Left renal pelvis (tissue), 4 donors: ENCODE results near the gene PLEKHA6. TPM values are rescaled to one million over a fixed set of nuclear protein-coding genes. Genes with fewer than 3 reads are reported as not detected.
A peak's percentile ranks its signal among the peaks of the same experiment; 100 is the strongest.
"Not testable (repeated sequence)": the region's sequence is repeated elsewhere in the genome, so short reads cannot be mapped to it uniquely, and the experiment has no call there.

Experiments
- DNase-seq, 4 donors: peaks; one replicate each; pipeline ENCODE4 v3.0.0-alpha.2; 2013; ENCODE audit warnings: low read depth in 4 of 4, low spot score in 3 of 4
- polyA plus RNA-seq, 4 donors: library from polyadenylated mRNA; unstranded; fragments of 120-200 nt; gene quantifications; one replicate each; pipeline ENCODE4 v1.2.1, GENCODE V29; 2013; ENCODE audit not compliant: insufficient read length in 4 of 4

The PLEKHA6 gene
- polyA plus RNA-seq, 4 donors: 46.1 to 55.8 (median 46.5) TPM

DNA sequence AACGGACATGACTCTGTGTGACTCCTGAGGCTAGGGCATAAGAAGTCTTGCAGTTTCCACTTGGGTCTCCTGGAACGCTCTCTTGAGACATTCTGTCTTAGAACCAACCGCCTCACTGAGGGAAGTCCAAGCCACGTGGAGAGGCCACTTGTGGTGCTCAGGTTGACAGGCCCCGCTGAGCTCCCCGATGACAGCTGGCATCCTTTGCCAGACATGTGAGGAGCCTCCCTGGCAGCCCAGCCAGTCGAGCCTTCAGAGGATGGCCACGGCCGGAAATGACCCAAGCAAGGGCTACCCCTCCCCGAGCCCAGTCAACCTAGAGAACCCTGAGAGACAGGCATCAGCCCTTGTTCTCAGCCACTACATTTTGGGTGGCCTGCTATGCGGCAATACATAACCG is 20.7 kb downstream of the PLEKHA6 start:
- no peak for DNase-seq

DNA sequence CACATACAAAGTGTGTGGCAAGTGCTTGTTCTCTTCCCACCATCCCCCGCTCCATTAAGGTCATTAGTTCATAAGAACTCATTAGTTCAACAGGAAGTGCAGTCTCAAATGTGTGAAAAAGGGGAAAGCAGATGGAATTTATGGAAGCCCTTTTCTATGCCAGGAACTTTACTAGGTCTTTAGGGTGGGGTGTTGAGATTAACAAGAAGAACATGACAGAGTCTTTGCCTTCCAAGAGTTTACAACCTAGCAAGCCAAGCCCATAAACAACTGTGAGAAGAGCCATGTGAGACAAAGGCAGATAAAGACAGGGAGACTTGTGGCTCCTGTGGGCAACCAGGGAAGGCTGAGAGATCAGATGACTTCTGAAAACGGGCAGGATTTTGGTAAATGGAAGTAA is 21.4 kb downstream of the PLEKHA6 start:
- DNase-seq: no peak

DNA sequence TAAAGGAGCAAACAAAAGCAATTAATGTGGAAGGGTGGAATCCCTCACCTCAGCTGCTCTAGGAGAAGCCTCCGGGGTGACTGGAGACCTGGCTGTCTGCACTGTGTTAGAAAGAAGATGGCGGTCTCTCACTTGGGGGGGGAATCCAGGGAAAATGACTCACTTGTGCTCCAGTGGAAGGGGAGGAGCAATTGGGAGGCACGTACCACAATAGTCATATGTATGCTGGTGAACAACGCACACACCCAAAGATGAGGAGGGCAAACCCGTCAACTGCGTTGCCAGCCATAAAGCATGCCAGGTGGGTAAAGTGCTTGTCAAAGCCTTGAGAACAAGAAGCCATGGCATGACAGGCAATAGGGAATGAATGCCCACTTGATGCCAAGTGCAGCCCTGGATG is 22.1 kb downstream of the PLEKHA6 start:
- no peak for DNase-seq

DNA sequence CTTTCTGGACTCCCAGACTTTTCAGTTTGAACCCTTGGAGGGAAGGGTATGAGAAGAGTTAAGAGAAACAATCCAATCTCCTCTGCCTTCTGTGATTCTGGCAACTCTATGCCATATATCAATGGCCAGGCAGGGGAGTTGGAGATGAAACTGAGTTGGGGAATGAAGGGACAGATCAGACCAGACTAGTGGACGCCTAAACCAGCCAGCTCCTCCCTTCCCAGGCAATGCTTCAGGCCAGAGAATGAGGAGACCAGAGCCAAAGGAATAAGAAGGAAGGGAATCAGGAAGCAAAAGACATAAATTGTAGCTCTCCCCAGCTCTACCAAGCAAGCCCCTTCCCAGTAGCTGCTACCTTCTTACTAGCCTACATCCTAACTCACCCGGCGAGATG is 22.7 kb downstream of the PLEKHA6 start:
- no peak for DNase-seq

DNA sequence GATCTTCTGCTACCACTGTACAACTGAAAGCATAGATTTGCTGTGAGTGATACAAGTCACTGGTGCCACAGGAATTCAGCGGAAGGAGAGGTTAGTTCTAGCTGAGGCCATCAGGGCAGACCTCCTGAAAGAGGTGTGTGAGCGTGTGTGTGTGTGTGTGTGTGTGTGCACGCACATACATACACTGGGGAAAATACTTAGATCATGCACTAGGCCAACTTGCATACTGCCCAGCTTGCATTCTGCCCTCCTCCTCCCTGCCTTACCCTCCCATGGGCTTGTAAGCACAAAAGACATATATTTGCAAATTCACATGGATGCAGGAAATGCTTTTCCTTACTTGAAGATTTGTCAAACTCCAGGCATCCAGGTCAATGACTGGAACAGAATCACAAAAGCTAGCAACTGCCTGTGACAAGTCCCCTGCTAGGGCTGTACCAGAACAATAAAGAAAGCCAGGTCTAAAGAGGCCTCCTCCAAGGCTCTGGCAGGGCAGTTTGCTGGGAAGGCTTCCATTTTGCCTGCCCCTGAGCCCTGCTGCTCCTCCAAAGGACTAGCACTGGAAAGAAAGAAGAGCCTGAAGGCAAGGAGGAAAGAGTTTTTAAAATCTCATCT is 23.2 kb downstream of the PLEKHA6 start:
- DNase-seq: no peak

DNA sequence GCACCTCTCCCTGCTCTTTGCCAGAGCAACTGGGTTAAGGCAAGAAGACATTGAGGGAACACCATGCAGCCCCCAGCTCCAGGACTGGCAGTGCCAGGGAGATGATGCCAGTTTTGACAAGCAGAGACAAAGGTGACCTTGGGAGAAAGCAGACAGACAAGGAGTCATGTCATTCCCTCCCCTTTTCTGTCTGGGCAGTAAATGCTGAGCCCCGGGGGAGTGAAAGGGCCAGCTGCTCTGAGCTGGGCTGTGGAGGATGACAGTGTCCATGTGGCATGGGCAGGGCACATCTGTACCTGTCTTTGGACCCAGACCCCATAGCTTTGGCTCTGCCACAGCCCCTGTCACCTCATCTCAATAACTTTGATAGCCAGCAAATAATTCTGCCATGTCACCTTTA is 24.2 kb downstream of the PLEKHA6 start:
- DNase-seq: no peak

DNA sequence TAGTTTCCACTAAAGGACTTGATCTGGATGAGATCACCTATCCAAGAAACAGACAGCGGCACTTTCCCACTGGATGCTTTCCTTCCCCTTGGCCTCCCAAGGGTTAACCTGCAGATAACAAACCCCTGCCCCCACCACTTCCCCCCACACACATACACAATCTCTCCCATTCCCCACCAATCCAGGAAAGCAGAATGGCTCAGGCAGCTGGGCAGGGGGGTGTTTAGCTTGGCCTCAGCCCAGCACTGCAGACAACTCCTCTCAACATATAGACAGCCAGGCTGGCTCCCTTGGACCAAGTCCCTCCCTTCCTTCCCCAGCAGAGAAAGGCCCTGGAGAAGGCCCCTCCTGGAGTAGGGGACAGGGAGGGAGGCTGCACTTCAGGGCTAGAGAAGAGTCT is 24.6 kb downstream of the PLEKHA6 start:
- DNase-seq: peak in 2 of 4 donors; percentile 61 to 64

DNA sequence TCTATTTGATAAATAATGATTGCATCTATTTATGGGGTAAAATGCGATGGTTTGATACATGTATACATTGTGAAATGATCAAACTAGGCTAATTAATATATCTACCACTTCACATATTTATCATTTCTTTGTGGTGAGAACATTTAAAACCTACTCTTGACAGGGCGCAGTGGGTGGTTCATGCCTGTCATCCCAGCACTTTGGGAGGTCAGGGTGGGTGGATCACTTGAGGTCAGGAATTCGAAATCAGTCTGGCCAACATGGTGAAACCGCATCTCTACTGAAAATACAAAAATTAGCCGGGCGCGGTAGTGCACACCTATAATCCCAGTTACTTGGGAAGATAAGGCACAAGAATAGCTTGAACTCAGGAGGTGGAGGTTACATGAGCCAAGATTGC is 25.3 kb downstream of the PLEKHA6 start:
- DNase-seq: no peak

DNA sequence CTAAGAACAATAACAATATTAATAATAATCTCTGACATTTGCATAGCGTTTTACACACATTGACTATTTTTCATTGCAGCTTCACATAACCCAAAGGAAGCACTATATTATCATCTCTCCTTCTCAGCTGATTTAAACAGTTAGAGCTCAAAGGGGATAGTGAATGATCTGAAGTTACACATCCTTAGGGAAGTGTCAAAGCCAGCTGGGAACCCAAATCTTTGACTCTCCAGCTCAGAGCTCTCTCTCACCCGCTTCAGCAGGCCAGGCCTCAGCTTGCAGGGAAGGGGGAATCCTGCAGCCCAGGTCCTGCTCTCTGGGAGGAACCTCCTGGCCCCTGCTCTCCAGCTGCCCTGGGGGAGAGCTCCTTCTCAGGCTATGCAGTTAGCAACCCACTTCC is 26.3 kb downstream of the PLEKHA6 start:
- no peak for DNase-seq

DNA sequence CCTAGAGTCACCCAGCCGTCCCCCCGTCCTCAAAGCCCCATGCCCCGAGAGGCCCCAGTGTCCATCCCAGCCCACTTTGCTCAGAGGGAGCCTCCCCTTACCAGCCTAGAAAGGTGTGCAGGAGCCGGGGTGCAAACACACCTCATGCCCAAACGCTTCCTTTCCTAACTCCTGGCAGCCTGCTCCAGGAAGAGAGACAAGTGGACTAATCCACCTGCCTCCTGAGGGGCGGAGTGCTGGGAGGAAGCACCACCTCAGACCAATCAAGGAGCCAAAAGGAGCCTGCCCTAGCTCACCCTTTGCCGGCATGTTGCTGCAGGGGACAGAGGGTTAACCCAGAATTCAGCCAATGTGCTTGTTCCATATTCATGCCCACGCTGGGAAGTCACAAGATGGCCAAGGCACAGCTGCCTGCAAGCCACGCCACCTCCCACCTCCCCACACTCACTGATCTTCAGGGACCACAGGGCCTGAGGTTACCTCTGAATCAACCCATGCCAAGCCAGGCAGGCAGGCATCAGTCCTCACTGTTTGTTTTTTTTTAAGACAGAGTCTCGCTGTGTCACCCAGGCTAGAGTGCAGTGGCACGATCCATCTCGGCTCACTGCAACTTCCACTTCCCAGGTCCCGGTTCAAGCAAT is 27.8 kb downstream of the PLEKHA6 start:
- DNase-seq: no peak

DNA sequence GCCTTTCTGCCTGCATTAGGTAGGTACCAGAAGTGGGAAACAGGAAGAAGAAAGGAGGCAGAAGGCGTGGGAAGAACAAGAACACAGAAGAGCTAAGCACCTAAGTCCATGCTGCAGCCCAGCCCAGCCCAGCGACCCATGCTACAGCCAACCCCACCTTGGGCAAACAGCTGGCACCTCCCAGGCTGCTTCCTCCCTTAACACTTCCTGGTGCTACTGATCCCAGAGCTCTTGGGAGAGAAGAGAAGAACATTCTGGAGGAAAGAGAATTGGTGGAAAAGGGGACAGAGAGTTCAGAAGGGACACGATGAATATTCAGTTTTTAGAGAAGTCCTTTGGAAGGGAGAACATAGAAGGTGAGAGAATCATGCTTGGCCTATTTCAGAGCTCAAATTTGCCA is 28.5 kb downstream of the PLEKHA6 start:
- no peak for DNase-seq

DNA sequence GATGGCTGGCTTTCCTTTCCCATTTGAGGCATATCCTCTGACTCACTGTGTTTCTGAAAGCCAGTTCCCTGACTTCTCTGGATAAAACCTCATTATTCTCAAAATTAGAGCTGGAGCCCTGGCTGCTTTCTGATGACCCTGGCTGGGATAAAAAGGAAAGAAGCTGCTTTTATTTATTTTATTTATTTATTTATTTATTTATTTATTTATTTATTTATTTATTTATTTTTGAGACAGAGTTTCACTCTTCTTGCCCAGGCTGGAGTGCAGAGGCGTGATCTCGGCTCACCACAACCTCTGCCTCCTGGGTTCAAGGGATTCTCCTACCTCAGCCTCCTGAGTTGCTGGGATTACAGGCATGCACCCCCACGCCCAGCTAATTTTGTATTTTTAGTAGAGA is 31.9 kb downstream of the PLEKHA6 start:
- not testable (repeated sequence) for DNase-seq

DNA sequence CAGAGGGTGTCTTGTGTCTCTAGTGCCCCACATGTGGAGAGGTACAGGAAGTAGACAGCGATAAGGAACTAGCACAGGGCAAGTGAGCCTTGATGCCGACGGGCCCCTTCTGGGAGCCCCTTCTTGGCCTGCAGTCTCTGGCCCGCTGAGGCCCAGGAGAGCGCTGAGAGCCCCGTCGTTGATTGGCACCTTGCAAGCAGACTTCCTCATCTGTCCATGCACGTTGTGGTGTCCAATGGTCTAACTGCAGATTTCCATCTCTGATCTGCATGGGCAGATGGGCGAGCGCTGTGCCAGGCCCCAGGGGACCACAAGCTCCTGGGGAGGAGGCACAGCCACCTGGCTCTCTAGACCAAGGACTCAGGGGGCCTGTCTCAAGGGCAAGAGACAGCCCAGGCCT is 32.4 kb downstream of the PLEKHA6 start:
- no peak for DNase-seq

DNA sequence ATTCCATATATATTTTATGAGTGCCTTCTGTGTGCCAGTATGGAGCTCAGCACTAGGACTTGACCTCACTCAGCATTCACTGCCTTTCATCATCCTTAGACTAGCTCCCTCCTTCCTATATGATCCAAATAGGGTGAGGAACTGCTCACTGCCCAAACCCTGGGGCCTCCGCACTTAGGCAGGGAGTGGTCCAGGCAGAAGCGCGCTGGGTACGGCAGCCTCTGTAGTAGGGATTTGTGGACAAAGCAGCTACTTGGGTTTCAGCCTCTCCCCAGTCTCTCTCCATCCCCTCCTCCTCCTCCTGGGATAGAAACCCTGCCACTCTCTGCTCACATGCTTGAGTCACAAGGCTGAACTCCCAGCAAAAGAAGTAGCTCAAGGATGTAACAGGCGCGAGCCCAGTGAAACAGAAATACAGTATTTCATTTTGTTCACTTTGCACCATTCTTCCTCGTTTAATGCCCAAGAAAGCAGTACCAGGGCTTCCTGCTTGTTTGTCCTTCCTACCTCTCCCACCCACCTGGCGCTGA is 32.9 kb downstream of the PLEKHA6 start:
- no peak for DNase-seq

DNA sequence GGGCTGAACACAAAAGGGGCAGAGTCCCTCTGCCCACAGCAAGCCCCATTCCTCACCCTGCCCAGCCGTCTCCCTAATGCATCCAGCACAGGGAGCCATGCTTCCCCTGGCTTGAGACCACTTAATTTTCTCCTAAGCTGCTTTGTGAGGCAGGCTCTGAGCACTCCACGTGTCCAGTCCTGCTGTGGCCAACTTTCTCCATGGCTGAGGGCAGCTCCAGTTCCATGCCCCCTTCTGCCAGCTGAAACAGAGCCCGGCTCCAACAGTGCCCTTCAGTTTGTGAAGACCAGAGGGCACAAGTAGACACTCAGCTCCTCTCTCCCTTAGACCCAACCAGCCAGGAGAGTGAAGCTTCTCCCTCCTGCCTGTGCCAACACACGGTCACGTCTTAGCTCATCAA is 33.8 kb downstream of the PLEKHA6 start:
- DNase-seq: no peak

DNA sequence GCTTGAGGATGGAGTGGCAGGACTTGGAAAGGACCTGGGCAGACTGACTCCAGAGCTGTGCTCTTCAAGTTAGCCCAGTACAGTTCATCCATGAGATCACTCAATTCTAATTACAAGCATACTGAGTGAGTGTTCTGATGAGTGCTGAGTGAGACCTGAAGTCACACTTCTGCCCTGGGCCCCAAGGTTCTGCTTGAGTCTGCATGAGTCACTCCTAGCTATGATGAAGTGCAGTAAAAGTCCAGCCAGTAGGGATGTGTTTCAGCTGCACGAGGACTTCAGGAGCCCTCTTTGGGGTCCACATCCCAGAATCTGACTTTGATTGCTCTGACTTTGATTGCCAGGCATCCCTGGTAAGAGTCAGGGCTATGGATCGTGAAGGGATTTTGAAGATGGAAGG is 35.8 kb downstream of the PLEKHA6 start:
- DNase-seq: no peak

DNA sequence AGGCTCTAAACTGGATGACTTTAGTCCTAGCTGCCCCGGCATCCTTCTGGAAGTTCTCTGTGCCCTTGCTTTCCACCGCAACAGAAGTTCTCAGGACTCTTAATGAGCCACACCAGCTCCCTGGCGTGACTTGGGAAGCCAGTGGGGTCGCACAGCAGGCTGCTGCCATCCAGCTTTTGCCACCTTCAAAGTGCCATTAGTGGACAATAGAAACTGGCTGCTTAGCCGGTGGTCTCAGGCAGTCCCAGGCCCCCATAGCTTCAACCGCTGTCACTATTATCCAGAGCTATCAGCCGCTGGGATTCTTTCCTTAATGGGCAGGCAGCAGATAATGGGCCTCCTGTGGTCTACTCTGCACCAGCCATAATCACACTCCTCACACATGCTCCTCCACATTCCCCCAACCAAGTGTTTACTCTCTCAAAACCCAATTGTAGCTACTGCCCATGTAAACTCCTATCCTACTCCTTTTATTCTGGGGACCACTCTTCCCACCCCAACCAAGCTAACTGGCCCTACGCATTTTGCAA is 37.3 kb downstream of the PLEKHA6 start:
- no peak for DNase-seq

DNA sequence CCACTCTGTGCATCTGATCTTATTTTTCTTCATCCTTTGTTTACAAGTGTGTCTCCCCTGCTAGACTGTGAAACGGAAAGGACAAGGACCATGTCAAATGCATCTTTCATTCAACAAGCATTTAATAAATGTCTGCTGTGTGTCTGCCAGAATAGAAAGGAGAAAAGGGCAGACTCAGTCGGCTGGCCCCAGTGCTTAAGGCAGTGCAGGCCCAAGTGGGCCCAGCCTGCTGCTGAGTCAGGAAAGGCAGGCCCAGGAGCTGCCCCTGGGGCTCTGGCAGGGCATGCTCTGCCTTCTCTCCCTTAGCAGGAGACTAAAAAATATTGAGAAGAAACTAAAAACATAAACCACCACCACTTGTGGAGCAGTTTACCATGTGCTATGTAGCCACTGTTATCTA is 38.1 kb downstream of the PLEKHA6 start:
- DNase-seq: no peak

DNA sequence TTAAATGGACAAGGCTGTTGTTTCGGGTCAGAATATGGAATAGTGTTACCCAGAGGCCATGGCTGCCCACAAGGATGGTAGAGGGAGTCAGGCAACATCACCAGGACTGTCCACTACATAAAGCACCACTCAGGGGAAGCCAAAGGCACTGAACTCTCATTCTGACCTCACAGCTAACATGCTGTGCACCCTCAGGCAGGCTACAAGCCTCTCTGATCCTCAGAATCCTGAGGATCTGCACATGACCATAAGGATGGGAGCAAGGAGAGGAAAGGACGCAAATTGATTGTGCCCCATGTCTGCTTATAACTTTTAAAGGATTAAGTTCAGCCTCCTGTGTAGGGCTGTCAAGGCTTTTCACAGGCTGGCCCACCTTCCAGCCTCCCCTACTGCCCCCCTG is 38.7 kb downstream of the PLEKHA6 start:
- DNase-seq: no peak

DNA sequence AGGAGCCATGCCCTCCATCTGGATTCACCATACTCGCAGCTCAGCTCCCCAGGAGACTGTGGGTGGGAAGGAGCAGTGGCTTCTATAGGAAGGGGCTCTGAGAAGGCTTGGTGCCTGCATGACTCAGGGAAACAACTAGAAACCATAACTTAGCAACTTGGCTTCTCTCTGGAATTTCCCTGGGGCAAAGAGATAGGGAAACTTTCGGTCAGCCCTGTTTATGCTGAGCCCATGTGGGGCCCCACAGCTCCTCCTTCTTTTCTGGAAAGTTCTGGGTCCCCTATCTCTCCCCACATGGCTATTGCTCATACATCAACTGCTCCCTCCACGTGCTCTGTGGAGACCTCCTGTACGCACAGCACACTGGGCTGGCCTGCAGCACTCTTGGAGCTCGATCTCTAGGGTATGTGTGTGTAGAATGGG is 39.3 kb downstream of the PLEKHA6 start:
- DNase-seq: no peak

DNA sequence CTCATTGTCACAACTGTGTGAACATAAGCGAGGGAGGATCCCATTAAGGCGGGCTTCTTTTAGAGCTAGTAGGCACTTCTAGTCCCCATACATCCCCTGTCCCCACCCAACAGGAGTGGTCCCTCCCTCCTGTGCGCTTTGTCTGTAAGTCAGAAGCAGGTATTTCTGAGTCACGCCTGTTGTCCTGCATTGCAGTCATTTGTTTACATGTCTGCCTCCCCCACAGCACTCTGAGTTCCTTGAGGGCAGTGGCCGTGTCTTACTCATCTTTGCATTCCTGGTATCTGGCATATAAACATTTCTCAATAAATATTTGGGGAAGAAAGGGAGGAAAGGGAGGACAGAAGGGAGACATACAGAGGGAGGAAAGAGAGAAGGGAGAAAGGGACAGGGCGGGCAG is 40.3 kb downstream of the PLEKHA6 start:
- no peak for DNase-seq

DNA sequence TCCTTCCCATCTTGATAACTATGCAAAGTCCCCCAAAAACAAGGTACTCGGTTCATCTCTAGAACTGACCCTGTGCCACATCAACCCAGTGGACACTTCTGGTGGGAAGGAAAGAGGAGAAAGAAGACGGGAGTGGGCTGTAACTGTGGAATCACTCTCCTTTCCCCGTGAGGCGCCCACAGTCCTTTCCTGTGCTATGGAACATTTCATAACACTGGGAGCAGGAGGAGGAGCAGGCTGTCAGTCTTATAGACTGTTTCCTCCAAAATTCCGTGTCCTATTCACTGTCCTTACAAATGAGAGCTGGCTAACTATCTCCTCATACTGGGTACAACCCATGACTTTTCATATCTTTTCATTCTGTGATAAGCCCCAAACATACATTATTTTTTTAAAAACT is 40.7 kb downstream of the PLEKHA6 start:
- DNase-seq: no peak
